Tibial artery (tissue), 4 donors: ENCODE data around the gene PNLDC1.

Experiments used
- DNase-seq, 2 donors: peaks; one replicate each; pipeline ENCODE4 v3.0.0-alpha.2; 2019
- H3K27ac ChIP-seq, 2 donors: fragments of 200-600 bp; sonication (generic) in 1 of 2; 1 replicate in 1 of 2; 2 replicates in 1 of 2; pipeline ENCODE4 v1.5.1; 2018 to 2019; ENCODE audit warnings: mild to moderate bottlenecking in 1 of 2
- H3K27me3 ChIP-seq, 2 donors: fragments of 200-600 bp; sonication (generic) in 1 of 2; one replicate each; pipeline versions ENCODE4 v1.5.1 to v1.6.0; 2016 to 2019
- H3K36me3 ChIP-seq, 3 donors: fragments of 200-600 bp; sonication (generic) in 2 of 3; one replicate each; pipeline ENCODE4 v1.5.1; 2016 to 2019; ENCODE audit warnings: mild to moderate bottlenecking in 2 of 3
- H3K4me1 ChIP-seq, 4 donors: fragments of 200-600 bp; sonication (generic) in 2 of 4; 1 replicate in 3 of 4; 2 replicates in 1 of 4; pipeline ENCODE4 v1.5.1; 2016 to 2019
- H3K4me3 ChIP-seq, 2 donors: fragments of 200-600 bp; sonication (generic) in 1 of 2; 1 replicate in 1 of 2; 2 replicates in 1 of 2; pipeline ENCODE4 v1.5.1; 2018 to 2019; ENCODE audit warnings: mild to moderate bottlenecking in 2 of 2
- H3K9me3 ChIP-seq, 3 donors: fragments of 200-600 bp; sonication (generic) in 1 of 3; one replicate each; pipeline ENCODE4 v1.5.1; 2016 to 2019
- intact Hi-C: fragments of 100-400 bp; cut with DNase I; formaldehyde crosslinking; loops from one replicate; pipeline ENCODE4 v1.15.0; 2023; ENCODE audit warnings: low total_unique reads
- TF ChIP-seq, protein P1 (sequence below), 2 experiments: fragments of 200-600 bp in 1 of 2; fragments of 450-650 bp in 1 of 2; IDR thresholded peaks; one replicate each; pipeline ENCODE4 v1.5.1; 2017 to 2019; ENCODE audit warnings: antibody characterized with exemption in 2 of 2, mild to moderate bottlenecking in 1 of 2, moderate library complexity in 1 of 2

Gene PNLDC1, protein sequence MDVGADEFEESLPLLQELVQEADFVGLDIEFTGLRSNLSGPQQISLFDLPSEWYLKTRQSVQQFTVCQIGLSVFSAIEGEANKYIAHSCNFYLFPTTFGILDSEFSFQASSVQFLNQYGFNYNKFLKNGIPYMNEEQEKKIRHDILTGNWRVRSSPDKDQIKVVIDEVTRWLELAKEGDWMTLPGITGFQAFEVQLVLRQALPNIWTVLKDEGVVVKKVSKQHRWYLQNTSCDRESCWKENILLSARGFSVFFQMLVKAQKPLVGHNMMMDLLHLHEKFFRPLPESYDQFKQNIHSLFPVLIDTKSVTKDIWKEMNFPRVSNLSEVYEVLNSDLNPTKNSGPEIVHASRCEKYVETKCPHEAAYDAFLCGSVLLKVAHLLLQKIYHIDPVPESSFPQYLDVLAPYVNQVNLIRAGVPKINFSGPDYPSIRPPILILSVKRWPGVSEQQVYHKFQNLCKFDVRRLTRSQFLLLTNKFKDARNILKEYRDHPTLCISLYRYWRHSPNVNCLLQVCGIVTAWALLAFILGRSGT

DNA sequence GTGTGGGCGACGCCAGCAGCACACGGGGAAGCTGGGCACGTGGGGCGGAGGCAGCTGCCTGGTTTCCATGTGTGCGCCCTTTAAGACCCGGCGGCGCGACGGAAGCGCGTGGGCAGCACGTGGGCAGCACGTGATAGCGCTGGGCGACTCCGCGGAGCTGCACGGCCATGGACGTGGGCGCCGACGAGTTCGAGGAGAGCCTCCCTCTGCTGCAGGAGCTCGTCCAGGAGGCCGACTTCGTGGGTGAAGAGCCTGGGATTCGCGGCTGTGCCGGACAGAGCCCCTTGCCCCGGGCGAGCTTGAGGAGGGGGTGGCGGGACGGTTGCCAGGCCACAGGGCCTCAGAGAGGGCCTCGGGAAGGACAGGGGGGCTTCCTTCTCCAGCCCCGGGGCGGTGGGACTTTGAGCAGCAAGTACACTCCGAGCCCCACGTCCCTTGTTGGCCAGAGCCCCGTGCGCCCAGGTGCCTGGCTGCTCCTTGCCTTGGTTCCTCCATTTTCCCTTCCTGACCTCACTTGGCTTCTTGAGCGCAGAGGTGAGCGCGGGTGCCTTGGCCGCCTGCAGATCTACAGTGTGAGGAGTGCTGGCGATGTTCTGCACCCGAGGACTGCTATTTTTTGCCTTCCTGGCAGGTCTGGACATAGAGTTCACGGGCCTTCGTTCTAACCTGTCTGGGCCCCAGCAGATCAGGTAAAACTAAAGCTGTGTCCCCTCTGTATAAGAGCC lies at the start of gene PNLDC1:
TSS of gene PNLDC1 (plus strand) at position 136 of the 725 bp plus-strand sequence. CDS start at position 168, 32 bp downstream.
- H3K36me3 ChIP-seq = peaks cover 12 to 50% (median 43%) of the 10 kb centered on the region in 3 donors

DNA sequence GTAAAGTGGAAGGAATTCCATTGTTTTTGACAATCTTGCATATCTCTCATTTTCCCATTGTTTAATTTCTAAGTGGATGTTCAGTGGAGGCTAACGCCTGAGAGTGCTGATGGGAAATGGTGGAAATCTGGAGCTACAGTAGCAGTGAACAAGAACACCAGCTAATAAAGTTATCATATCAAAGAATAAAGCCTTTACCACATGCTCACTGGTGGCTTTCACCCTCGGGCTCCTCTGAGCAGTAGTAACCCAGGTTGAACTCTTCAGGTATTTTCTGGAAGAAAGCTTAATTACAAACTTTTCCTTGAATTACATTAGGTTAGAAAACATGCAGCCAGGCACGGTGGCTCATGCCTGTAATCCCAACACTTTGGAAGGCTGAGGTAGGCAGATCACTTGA lies 48.6 kb upstream of the PNLDC1 start:
- H3K27ac ChIP-seq = no peak overlapping the region
- intact Hi-C loops = no loop called here
- H3K9me3 ChIP-seq = no peaks in the 10 kb centered on the region
- TF ChIP-seq, protein P1, sequence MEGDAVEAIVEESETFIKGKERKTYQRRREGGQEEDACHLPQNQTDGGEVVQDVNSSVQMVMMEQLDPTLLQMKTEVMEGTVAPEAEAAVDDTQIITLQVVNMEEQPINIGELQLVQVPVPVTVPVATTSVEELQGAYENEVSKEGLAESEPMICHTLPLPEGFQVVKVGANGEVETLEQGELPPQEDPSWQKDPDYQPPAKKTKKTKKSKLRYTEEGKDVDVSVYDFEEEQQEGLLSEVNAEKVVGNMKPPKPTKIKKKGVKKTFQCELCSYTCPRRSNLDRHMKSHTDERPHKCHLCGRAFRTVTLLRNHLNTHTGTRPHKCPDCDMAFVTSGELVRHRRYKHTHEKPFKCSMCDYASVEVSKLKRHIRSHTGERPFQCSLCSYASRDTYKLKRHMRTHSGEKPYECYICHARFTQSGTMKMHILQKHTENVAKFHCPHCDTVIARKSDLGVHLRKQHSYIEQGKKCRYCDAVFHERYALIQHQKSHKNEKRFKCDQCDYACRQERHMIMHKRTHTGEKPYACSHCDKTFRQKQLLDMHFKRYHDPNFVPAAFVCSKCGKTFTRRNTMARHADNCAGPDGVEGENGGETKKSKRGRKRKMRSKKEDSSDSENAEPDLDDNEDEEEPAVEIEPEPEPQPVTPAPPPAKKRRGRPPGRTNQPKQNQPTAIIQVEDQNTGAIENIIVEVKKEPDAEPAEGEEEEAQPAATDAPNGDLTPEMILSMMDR (IDR thresholded peaks at IDR 0.05) = no peak
- H3K27me3 ChIP-seq = no peaks in the 10 kb centered on the region
- DNase-seq = no peak
- no peak overlapping the region for H3K4me3 ChIP-seq
- H3K4me1 ChIP-seq = peaks cover 0 to 9% (median 0%) of the 10 kb centered on the region in 4 donors
- peaks cover 66 to 89% (median 69%) of the 10 kb centered on the region in 3 donors for H3K36me3 ChIP-seq

More for the DNA sequence above, at the start of gene PNLDC1:
- Histone ChIP-seq H3K4me1 (peaks cover 0 to 5% (median 0%) of the 10 kb centered on the region in 4 donors), H3K27me3 (no peaks in the 10 kb centered on the region), H3K4me3 (no peak within 1 kb of the TSS), H3K9me3 (no peaks in the 10 kb centered on the region), H3K27ac (no peak within 1 kb of the TSS)
- no peak for DNase-seq
- TF ChIP-seq, protein P1 (IDR thresholded peaks at IDR 0.05) = no peak
- intact Hi-C loops = no loop called here

DNA sequence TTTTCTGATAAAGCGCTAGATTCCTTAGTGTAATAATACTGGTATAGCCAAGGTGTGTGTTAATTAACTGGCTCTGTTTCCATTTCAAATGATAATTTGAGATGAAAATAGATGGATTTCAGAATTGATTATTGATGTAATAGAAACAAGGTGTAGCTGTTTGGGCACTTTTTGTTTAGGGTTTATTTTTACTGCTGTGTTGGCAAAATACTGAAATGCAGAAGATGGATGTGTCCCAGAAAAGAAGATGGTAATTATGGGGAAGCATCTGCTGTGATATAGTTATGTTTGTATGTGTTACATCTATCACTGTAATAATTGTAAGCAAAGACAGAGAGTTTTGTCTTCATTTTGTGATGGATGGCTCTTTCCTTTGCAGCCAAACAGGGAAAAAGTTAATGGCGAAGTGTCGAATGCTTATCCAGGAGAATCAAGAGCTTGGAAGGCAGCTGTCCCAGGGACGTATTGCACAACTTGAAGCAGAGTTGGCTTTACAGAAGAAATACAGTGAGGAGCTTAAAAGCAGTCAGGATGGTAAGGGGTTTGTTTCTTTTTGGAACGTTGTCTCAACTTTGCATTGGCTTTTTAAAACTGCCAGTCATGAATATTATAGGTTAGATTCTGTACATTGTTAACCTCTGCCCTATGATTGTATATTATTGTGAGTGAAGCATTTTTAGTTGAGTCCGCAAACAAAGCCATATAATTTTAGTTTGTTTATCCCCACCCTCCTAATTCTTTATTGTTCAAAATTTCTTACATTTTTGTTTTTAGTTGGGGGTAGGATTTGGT lies 46.8 kb upstream of the PNLDC1 start:
- Histone ChIP-seq H3K4me3 (no peak overlapping the region), H3K27ac (no peak overlapping the region), H3K9me3 (no peaks in the 10 kb centered on the region), H3K4me1 (peaks cover 0 to 9% (median 0%) of the 10 kb centered on the region in 4 donors), H3K36me3 (peaks cover 55 to 84% (median 63%) of the 10 kb centered on the region in 3 donors), H3K27me3 (no peaks in the 10 kb centered on the region)
- TF ChIP-seq, protein P1 (IDR thresholded peaks at IDR 0.05) = no peak
- intact Hi-C loops = no loop called here
- DNase-seq = no peak

DNA sequence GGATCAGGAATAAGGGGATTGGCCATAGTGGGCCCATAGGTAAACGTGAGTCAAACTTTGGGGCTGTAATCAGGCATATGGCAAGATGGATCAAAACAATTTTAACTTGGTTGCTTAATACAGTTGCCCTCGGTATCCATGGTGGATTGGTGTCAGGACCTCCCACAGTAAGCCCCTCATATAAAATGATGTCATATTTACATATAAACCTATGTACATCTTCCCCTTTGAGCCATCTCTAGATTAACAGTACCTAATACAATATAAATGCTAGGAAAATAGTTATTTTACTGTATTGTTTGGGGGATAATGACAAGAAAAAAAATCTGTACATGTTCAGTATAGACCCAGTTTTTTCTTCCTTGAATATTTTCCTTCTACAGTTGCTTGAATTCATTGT lies 45.7 kb upstream of the PNLDC1 start:
- Histone ChIP-seq H3K27me3 (no peaks in the 10 kb centered on the region), H3K4me3 (no peak overlapping the region), H3K9me3 (no peaks in the 10 kb centered on the region), H3K27ac (peak overlapping the region in 1 of 2 donors; percentile 38), H3K4me1 (peaks cover 0 to 9% (median 0%) of the 10 kb centered on the region in 4 donors), H3K36me3 (peaks cover 49 to 78% (median 59%) of the 10 kb centered on the region in 3 donors)
- TF ChIP-seq, protein P1 (IDR thresholded peaks at IDR 0.05) = no peak
- intact Hi-C loops = no loop called here
- DNase-seq = no peak
